PC-9 (cell line): ENCODE results near the gene NUDT1. TPM values are rescaled to one million over a fixed set of nuclear protein-coding genes. Genes with fewer than 3 reads are reported as not detected.
A peak's percentile ranks its signal among the peaks of the same experiment; 100 is the strongest.

ENCODE experiments used
- BruUV-seq: library from RNA; stranded (reverse); fragments of 400-500 nt; replicated peaks from 2 replicates; lab custom pipeline; 2021; lab: Mats Ljungman, UMichigan
- CTCF ChIA-PET: fragments of 300-600 bp; sonication (Branson Sonifier 250); formaldehyde crosslinking; loops from one replicate; lab custom pipeline; 2022; ENCODE audit warnings: antibody characterized with exemption; lab: Charles Lee
- POLR2A ChIA-PET: fragments of 300-600 bp; sonication (Branson Sonifier 250); formaldehyde crosslinking; loops from one replicate; lab custom pipeline; 2022; ENCODE audit warnings: antibody characterized with exemption; ENCODE audit not compliant: unreplicated experiment; lab: Charles Lee
- DNase-seq, 2 experiments: peaks; one replicate each; pipeline versions ENCODE4 v3.0.0 to v3.0.0-alpha.2; 2015 to 2022; ENCODE audit warnings: mixed read lengths in 1 of 2
- H2AFZ ChIP-seq: fragments of 200-600 bp; sonication (generic); 2 replicates; pipeline ENCODE4 v1.8.1; 2017; ENCODE audit warnings: antibody characterized with exemption
- H3F3A ChIP-seq: fragments of 200-600 bp; sonication (generic); 2 replicates; pipeline ENCODE4 v1.8.1; 2017; ENCODE audit warnings: antibody characterized with exemption, mild to moderate bottlenecking, low read depth; ENCODE audit not compliant: insufficient read depth
- H3K27ac ChIP-seq: fragments of 200-600 bp; sonication (generic); 2 replicates; pipeline ENCODE4 v1.6.1; 2016; ENCODE audit warnings: mixed run types
- H3K27me3 ChIP-seq: fragments of 200-600 bp; sonication (generic); 2 replicates; pipeline ENCODE4 v1.6.1; 2016; ENCODE audit warnings: low read depth, mixed run types; ENCODE audit not compliant: insufficient read depth
- H3K36me3 ChIP-seq: fragments of 200-600 bp; sonication (generic); 2 replicates; pipeline ENCODE4 v1.6.1; 2016; ENCODE audit warnings: low read depth, mixed run types
- H3K4me1 ChIP-seq: fragments of 200-600 bp; sonication (generic); replicated peaks from 2 replicates; pipeline ENCODE4 v1.6.1; 2016; ENCODE audit warnings: mixed run types; ENCODE audit not compliant: insufficient read depth
- H3K4me2 ChIP-seq: fragments of 200-600 bp; sonication (generic); 2 replicates; pipeline ENCODE4 v1.6.1; 2017; ENCODE audit warnings: mixed run types
- H3K4me3 ChIP-seq: fragments of 200-600 bp; sonication (generic); 2 replicates; pipeline ENCODE4 v1.6.1; 2016; ENCODE audit warnings: mixed run types
- H3K79me2 ChIP-seq: fragments of 200-600 bp; sonication (generic); 2 replicates; pipeline ENCODE4 v1.6.1; 2017; ENCODE audit warnings: low read depth, mixed run types
- H3K9me2 ChIP-seq: fragments of 200-600 bp; sonication (generic); 2 replicates; pipeline ENCODE4 v1.8.1; 2017; ENCODE audit warnings: mild to moderate bottlenecking; ENCODE audit not compliant: insufficient read depth
- H3K9me3 ChIP-seq: fragments of 200-600 bp; sonication (generic); 2 replicates; pipeline ENCODE4 v1.8.1; 2016; ENCODE audit warnings: low read depth; ENCODE audit not compliant: insufficient read depth
- H4K20me1 ChIP-seq: fragments of 200-600 bp; sonication (generic); 2 replicates; pipeline ENCODE4 v1.8.1; 2017; ENCODE audit not compliant: insufficient read depth
- CTCF ChIP-seq: fragments of 200-600 bp; sonication (generic); conservative IDR thresholded peaks from 2 replicates; pipeline ENCODE4 v1.6.1; 2017; ENCODE audit warnings: mixed run types, antibody characterized with exemption, mild to moderate bottlenecking, moderate library complexity
- EZH2 ChIP-seq: fragments of 200-600 bp; sonication (generic); IDR thresholded peaks from 2 replicates; pipeline ENCODE4 v1.8.0; 2017; ENCODE audit warnings: antibody characterized with exemption, low read depth
- intact Hi-C: fragments of 100-400 bp; cut with micrococcal nuclease; formaldehyde crosslinking; loops from one replicate; pipeline ENCODE4 v1.10.0; 2022; ENCODE audit not compliant: unreplicated experiment
- total RNA-seq: library from RNA; stranded (reverse); gene quantifications from 2 replicates; pipeline ENCODE4 v1.2.3, GENCODE V29; 2021

NUDT1 gene
- total RNA-seq, 1 experiment from 2014 or later = 63.9 TPM

GRCh38 chr7:2254429-2255144, 12.6 kb downstream of the NUDT1 start:
- Histone ChIP-seq H3K27me3 (no peaks in the 10 kb centered on the region), H3K36me3 (no peaks in the 10 kb centered on the region), H3K4me3 (no peak overlapping the region), H2AFZ (no peak overlapping the region), H3K27ac (peak overlapping the region; percentile 61), H3K9me3 (no peaks in the 10 kb centered on the region), H3K4me1 (peaks cover 49% of the 10 kb centered on the region), H3F3A (peaks cover 33% of the 10 kb centered on the region), H3K79me2 (0 out of 2 replicates have a peak, but pooled peaks cover 3% of the 10 kb centered on the region), H4K20me1 (no peaks in the 10 kb centered on the region), H3K9me2 (no peaks in the 10 kb centered on the region), H3K4me2 (peak overlapping the region; percentile 54)
- ChIA-PET CTCF (interaction anchor here (0.7 kb wide), 1 partner anchor 99 kb away, joined by 3 read pairs; no protein-coding TSS in a partner anchor), POLR2A (interaction anchor here (0.5 kb wide), 1 partner anchor 12 kb away, joined by 4 read pairs; no protein-coding TSS in a partner anchor)
- TF ChIP-seq CTCF (no peak), EZH2 (no peak)
- DNase-seq = no peak
- BruUV-seq = TSS peak; percentile 58
- intact Hi-C loops = no loop called here

GRCh38 chr7:2255145-2256139, 13.4 kb downstream of the NUDT1 start:
- BruUV-seq = no TSS peak
- peak overlapping the region; percentile 61 for H3K27ac ChIP-seq
- H4K20me1 ChIP-seq = no peaks in the 10 kb centered on the region
- peaks cover 51% of the 10 kb centered on the region for H3K4me1 ChIP-seq
- no peaks in the 10 kb centered on the region for H3K9me2 ChIP-seq
- intact Hi-C loops = no loop called here
- H2AFZ ChIP-seq = no peak overlapping the region
- no peaks in the 10 kb centered on the region for H3K36me3 ChIP-seq
- no peaks in the 10 kb centered on the region for H3K27me3 ChIP-seq
- peak overlapping the region; percentile 54 for H3K4me2 ChIP-seq
- ChIA-PET POLR2A (interaction anchor here (0.5 kb wide), 1 partner anchor 11 kb away, joined by 4 read pairs; no protein-coding TSS in a partner anchor), CTCF (interaction anchor here (0.7 to 1.0 kb wide), 2 partner anchors 13 to 98 kb away, joined by 3 to 4 read pairs; partner anchors contain the start of genes MRM2 and NUDT1)
- H3K4me3 ChIP-seq = 0 out of 2 replicates have a peak overlapping the region, but pooled peaks have one; percentile 2
- H3F3A ChIP-seq = peaks cover 35% of the 10 kb centered on the region
- H3K9me3 ChIP-seq = no peaks in the 10 kb centered on the region
- DNase-seq = peak; percentile 91 to 96
- TF ChIP-seq EZH2 = no peak
- TF ChIP-seq CTCF = no peak; the same call in 1 of the 2 replicates
- 0 out of 2 replicates have a peak, but pooled peaks cover 3% of the 10 kb centered on the region for H3K79me2 ChIP-seq
